IPS-18c (cell line): ENCODE data around the gene CTNNA2.
"Not testable (repeated sequence)": the region's sequence is repeated elsewhere in the genome, so short reads cannot be mapped to it uniquely, and the experiment has no call there.

Experiments
- H3K4me3 ChIP-seq: 2 replicates; pipeline ENCODE4 v1.7.0; 2013; ENCODE audit warnings: low read depth, mild to moderate bottlenecking, low read length, moderate library complexity; ENCODE audit not compliant: insufficient read depth
- H3K9me3 ChIP-seq: one replicate; pipeline ENCODE4 v1.6.1; 2013; ENCODE audit warnings: mild to moderate bottlenecking, low read length, moderate library complexity; ENCODE audit not compliant: control insufficient read depth, insufficient read depth

CTNNA2 gene

GRCh38 chr2:80080957-80081356, 568.1 kb downstream of the CTNNA2 start:
- peaks cover 2% of the 10 kb centered on the region for H3K9me3 ChIP-seq
- no peak overlapping the region for H3K4me3 ChIP-seq

DNA sequence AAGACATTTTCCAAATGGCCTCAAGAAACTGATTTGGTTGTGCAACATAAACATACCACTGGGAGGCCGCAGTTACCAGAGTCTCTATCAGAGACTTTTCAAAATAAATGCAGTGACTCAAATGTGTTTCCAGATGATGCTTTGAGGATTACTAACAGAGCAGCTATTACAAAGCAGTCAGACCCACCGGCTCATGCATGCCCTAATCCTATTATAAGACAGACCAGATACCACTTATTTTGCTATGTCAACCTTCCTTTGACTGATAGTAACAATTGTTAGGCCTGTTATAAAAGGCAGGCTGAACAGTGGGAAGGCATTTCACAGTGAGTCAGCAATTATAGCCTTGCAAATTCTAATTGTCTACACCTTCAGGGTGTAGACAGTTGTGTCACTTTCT, 574.0 kb downstream of the CTNNA2 start:
- no peaks in the 10 kb centered on the region for H3K9me3 ChIP-seq
- no peak overlapping the region for H3K4me3 ChIP-seq

DNA sequence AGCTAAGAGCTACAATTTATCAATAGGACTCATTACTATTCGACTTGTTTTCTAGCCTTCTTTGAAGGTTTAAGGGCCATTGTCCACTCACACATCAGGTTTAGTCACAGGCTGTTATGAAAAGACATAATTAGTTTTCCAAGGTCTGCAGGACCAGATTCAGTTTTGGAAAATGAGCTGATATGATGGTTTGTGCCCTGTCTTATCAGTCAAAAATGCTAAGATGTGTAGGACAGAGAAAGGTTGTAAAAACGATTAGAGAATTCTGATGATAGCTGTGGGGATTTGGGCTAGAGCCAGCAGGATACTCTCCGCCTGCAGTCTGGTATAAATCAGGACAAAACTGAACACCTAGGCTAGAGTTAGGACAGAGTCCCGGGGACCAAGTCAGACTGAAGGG, 578.4 kb downstream of the CTNNA2 start:
- Histone ChIP-seq H3K4me3 (no peak overlapping the region), H3K9me3 (no peaks in the 10 kb centered on the region)

- H3K9me3 ChIP-seq, result no peaks in the 10 kb centered on the region
- no peak overlapping the region for H3K4me3 ChIP-seq
Observed at GRCh38 chr2:80092474-80092873, 579.6 kb downstream of the CTNNA2 start.

GRCh38 chr2:80098503-80098902, 585.7 kb downstream of the CTNNA2 start:
- H3K4me3 ChIP-seq, H3K9me3 ChIP-seq: not testable (repeated sequence)

GRCh38 chr2:80102026-80102425, 589.2 kb downstream of the CTNNA2 start:
- peaks cover 9% of the 10 kb centered on the region for H3K9me3 ChIP-seq
- no peak overlapping the region for H3K4me3 ChIP-seq

DNA sequence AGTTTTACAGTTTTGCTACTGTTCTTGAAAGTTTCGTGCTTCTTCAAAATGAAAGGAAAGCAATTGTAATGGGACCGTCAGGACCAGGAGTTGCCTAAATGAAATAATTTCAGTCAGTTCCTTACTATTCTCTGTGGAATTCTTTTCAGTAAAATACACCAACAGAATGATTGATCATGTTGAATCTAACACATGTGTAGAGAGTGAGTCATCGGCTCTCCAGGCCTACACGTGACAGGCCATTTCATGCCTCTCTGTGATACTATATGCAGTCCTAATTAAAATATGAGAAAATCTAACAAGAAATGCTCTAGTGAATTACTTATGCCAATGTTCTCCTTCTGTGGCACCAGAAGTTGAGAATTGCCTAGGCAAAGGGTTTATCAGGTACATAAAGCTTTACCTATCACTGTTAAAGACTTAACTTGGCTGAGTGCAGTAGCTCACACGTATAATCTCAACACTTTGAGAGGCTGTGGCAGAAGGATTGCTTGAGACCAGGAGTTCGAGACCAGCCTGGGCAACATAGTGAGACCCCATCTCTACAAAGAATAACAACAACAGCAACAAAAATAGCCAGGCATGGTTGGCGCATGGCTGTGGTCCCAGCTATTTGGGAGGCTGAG, 592.3 kb downstream of the CTNNA2 start:
- Histone ChIP-seq H3K4me3 (no peak overlapping the region), H3K9me3 (no peaks in the 10 kb centered on the region)

DNA sequence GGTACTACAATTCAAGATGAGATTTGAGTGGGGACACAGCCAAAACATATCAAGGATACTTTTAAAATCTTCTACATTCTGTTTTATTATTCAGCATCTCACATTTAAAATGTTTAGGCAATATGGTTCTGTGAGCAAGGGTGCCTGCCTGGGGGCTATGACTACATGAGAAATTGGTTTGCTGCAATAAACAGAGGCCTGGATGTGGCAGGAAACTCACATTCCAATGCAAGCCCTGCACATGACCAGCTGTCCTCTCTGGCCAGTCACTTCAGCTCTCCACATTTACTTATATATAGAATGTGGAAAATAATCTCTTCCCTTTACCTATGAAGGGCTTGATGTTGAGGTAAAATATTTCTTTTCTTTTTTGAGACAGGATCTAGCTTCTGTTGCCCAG, 598.3 kb downstream of the CTNNA2 start:
- Histone ChIP-seq H3K9me3 (peaks cover 2% of the 10 kb centered on the region), H3K4me3 (no peak overlapping the region)

GRCh38 chr2:80112790-80113189, 599.9 kb downstream of the CTNNA2 start:
- Histone ChIP-seq H3K4me3 (no peak overlapping the region), H3K9me3 (peaks cover 2% of the 10 kb centered on the region)

DNA sequence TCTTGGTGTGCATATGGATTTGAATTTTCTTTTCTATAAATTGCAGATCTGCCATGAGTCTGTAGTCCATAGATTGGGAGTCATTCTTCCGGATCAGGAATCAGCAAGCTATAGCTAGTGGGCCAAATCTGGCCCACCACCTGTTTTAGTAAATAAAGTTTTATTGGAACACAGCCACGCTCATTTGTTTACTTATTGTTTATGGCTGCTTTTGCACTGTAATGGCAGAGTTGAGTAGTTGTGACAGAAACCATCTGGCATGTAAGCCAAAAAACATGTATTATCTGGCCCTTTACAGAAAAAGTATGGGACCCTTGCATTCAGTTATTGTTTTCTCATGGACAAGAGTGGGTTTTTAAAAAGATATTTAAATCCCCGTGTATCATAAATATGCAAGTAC, 600.5 kb downstream of the CTNNA2 start:
- H3K9me3 ChIP-seq, result peaks cover 2% of the 10 kb centered on the region
- H3K4me3 ChIP-seq, result no peak overlapping the region

GRCh38 chr2:80114812-80115211, 602.0 kb downstream of the CTNNA2 start:
- no peak overlapping the region for H3K4me3 ChIP-seq
- peaks cover 2% of the 10 kb centered on the region for H3K9me3 ChIP-seq

DNA sequence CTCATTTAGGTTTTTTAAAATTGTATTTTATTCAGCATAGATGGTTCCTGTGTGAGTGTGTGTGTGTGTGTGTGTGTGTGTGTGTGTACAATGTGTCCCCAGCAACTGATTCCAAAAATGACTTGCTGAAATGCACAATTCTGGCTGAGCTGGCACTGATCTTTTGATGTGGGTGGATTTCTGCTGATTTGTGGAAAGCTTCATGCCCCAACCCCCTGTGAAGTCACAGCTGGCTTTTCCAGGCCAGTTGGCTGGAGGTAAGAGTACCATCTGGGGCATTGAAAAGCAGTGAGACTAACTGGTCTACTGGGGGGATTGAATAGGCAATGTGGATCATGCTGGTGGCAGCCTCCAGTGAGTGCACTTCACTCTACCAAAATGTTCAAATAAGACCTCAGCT, 604.5 kb downstream of the CTNNA2 start:
- H3K4me3 ChIP-seq, result no peak overlapping the region
- H3K9me3 ChIP-seq, result peaks cover 2% of the 10 kb centered on the region

DNA sequence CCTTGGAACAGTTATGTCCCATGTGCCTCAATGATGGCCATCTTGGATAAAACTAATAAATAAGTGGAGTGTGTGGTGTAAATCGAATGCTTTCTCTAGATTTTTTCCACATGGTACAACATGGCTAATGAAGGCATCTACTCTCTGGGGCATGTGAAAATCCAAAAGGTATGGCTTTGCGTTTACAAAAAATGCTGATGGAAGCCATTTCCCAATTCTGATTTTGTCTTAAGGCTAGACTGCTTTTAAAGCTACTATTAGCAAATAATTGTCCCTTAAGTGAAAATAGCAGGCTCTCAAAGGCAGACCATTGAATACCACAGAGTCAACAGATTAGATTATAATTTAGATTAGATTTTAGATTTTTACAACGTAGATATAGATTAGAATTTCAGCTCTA, 608.0 kb downstream of the CTNNA2 start:
- no peaks in the 10 kb centered on the region for H3K9me3 ChIP-seq
- H3K4me3 ChIP-seq, result no peak overlapping the region

- Histone ChIP-seq H3K4me3 (no peak overlapping the region), H3K9me3 (no peaks in the 10 kb centered on the region)
Observed at GRCh38 chr2:80122675-80123074, 609.8 kb downstream of the CTNNA2 start.

GRCh38 chr2:80126596-80127189, 613.8 kb downstream of the CTNNA2 start:
- Histone ChIP-seq H3K9me3 (no peaks in the 10 kb centered on the region), H3K4me3 (no peak overlapping the region)

GRCh38 chr2:80128080-80128479, 615.2 kb downstream of the CTNNA2 start:
- no peaks in the 10 kb centered on the region for H3K9me3 ChIP-seq
- no peak overlapping the region for H3K4me3 ChIP-seq

DNA sequence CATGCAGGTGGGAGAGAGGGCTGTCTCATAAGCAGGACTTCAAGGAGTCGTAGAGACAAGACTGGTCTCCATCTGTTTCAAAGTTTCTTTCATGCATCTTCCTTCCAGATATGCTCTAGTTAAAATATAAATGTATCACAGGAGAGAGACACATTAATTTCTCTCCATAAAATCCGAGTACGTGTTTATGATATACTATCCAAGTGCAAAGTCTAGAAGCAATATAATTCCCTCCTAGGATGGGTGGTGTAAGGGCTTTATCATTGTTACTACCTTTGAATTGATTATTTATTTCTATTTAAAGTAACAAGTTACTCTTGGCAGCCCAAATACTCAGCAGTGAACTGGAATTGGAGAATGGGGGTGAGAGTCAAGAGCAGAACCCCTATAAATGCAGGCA, 619.4 kb downstream of the CTNNA2 start:
- H3K9me3 ChIP-seq, result no peaks in the 10 kb centered on the region
- H3K4me3 ChIP-seq, result no peak overlapping the region

DNA sequence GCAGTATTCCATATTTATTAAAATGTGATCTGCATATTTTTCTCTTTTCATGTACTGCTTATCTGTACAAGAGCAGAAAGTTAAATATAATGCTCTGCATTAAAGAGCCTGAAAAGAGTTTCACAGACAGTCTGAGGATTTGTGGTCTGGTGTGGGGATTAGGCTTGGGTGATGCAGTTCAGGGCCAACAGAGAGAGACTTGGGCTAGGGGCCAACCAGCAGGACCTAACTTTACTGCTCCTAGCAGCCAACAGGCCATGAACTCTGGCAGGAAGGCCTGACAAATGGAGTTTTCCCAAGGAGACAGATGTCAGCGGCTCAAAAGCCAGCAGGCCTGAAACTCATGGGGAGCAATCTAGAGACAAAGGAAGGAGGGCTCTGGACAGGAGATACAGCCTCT, 622.1 kb downstream of the CTNNA2 start:
- Histone ChIP-seq H3K4me3 (no peak overlapping the region), H3K9me3 (no peaks in the 10 kb centered on the region)

DNA sequence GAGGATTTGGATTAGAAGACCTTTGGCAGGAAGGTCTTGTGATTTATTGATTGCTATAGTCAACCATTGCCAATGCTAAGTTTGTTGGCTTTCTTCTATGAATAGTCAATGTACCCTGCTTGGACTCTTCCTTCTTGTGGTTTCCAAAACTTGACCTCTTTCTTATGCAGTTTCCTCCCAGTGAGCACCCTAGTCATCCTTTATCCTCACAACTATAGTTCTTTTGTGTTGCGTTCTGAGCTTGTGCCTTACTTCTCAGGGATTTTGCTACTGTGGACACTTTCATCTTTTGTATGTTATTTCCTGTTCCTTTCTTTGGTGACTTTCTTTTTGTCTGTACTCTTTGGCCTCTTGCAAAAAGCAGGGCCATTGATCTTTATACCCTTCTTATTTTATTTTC, 623.5 kb downstream of the CTNNA2 start:
- Histone ChIP-seq H3K4me3 (no peak overlapping the region), H3K9me3 (no peaks in the 10 kb centered on the region)
